ENCODE data around the gene PLAGL2. TPM values are rescaled to one million over a fixed set of nuclear protein-coding genes. Genes with fewer than 3 reads are reported as not detected.
"Not testable (repeated sequence)": the region's sequence is repeated elsewhere in the genome, so short reads cannot be mapped to it uniquely, and the experiment has no call there.

Gene PLAGL2
- total RNA-seq, 4 donors from 2014 or later = 4.2 to 7.2 (median 6.3) TPM

DNA sequence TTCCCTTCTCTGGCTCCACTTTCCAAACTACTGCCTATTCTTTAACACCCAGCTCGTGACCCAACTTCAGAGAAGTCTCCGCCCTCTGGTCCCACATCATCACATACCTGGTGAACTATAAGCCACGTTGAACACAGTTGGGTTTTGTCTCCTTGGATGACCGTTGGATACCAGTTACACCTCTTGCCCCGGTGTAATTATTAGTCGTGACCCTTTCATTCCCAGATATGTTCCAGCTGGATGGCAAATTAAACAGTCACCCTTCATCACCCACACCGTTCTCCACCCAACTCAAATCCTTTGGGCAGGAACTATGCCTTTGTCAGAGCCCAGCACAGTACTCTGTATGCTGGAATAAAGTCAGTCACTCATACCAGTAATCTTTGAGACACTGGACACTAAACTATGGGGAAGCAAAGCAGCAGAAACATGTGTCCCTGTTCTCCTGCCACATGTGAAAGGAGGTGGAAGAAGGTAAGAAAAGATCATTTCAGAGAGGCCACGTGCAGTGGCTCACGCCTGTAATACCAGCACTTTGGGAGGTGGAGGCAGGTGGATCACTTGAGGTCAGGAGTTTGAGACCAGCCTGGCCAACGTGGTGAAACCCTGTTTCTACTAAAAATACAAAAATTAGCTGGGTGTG is 22.5 kb downstream of the PLAGL2 start:
- DNase-seq (ENCODE audit: low spot score in 2 of 2) = no peak
- 77 to 80% methylated on average over 10 of the region's 10 CpGs for WGBS, 2 donors
- Histone ChIP-seq H3K36me3 (peaks cover 0 to 8% (median 0%) of the 10 kb centered on the region in 3 donors), H3K4me1 (peaks cover 0 to 25% (median 13%) of the 10 kb centered on the region in 4 donors), H3K27ac (no peak overlapping the region), H3K9me3 (no peaks in the 10 kb centered on the region), H3K27me3 (no peaks in the 10 kb centered on the region), H3K4me3 (no peak overlapping the region)
- TF ChIP-seq EP300 (IDR thresholded peaks at IDR 0.05) = no peak
- TF ChIP-seq, protein P1, sequence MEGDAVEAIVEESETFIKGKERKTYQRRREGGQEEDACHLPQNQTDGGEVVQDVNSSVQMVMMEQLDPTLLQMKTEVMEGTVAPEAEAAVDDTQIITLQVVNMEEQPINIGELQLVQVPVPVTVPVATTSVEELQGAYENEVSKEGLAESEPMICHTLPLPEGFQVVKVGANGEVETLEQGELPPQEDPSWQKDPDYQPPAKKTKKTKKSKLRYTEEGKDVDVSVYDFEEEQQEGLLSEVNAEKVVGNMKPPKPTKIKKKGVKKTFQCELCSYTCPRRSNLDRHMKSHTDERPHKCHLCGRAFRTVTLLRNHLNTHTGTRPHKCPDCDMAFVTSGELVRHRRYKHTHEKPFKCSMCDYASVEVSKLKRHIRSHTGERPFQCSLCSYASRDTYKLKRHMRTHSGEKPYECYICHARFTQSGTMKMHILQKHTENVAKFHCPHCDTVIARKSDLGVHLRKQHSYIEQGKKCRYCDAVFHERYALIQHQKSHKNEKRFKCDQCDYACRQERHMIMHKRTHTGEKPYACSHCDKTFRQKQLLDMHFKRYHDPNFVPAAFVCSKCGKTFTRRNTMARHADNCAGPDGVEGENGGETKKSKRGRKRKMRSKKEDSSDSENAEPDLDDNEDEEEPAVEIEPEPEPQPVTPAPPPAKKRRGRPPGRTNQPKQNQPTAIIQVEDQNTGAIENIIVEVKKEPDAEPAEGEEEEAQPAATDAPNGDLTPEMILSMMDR (IDR thresholded peaks at IDR 0.05) = no peak
- no peak for TF ChIP-seq POLR2A (IDR thresholded peaks at IDR 0.05)

DNA sequence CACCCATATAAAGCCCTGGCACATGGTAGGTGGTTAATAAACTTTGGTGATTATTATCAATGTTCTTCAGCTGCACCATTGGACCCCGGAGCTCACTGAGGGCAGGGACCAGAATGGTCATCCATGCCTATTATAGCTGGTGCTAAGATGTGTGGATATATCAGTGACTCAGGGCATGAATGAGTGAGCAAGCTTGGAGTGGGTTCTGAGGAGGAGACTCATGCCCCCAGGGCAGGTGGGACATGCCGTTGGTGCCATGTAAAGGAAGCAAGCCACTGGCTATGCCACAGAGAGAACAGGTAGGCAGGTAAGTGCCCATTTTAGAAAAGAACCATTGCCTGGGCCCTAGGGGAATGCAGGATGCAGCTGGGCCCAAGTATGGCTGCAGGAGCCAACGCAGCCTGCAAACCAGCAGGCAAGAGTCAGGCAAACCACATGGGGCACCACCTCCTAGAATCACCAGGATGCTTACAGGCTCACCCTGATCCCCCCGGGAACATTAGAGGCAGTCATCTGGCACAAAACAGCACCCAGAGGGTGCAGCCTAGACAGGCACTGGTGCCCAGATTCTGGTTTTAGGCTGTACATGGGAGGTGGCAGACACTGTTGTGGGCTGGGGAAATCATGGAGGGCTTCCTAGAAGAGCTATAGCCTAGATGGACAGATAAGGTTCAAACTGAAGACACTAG is 23.5 kb downstream of the PLAGL2 start:
- TF ChIP-seq, protein P1 (IDR thresholded peaks at IDR 0.05) = no peak
- TF ChIP-seq EP300 (IDR thresholded peaks at IDR 0.05) (no peak), POLR2A (IDR thresholded peaks at IDR 0.05) (no peak)
- Histone ChIP-seq H3K4me3 (no peak overlapping the region), H3K27ac (no peak overlapping the region), H3K4me1 (peaks cover 0 to 17% (median 7%) of the 10 kb centered on the region in 4 donors), H3K36me3 (peaks cover 0 to 8% (median 0%) of the 10 kb centered on the region in 3 donors), H3K27me3 (no peaks in the 10 kb centered on the region), H3K9me3 (no peaks in the 10 kb centered on the region)
- no peak for DNase-seq (ENCODE audit: low spot score in 2 of 2)
- 90 to 92% methylated on average over 3 to 4 of the region's 4 CpGs for WGBS, 2 donors

DNA sequence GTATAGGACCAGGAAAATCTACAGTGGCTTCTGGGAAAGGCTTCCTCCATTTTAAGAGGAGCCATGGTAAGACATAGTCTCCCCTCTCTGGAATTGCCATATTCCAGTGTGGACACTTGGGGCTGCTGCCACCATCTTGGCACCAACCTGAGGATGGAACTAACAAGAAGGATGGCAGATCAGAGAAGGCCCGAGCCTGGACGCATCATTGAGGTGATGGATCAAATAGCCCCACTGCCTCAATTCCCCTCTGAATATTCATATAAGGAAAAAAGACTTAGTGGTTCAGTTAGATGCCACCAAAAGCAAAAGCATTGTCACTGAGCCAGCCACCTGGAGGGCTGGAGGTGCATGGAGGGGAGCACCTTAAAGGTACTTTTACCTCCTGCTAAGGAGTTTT is 25.9 kb downstream of the PLAGL2 start:
- Histone ChIP-seq H3K4me3 (no peak overlapping the region), H3K27me3 (no peaks in the 10 kb centered on the region), H3K4me1 (peaks cover 0 to 4% (median 0%) of the 10 kb centered on the region in 4 donors), H3K9me3 (no peaks in the 10 kb centered on the region), H3K27ac (no peak overlapping the region), H3K36me3 (peaks cover 0 to 8% (median 0%) of the 10 kb centered on the region in 3 donors)
- 96 to 100% methylated on average over 2 of the region's 2 CpGs for WGBS, 2 donors
- TF ChIP-seq, protein P1 (IDR thresholded peaks at IDR 0.05) = no peak
- TF ChIP-seq POLR2A (IDR thresholded peaks at IDR 0.05) (no peak), EP300 (IDR thresholded peaks at IDR 0.05) (no peak)
- no peak for DNase-seq (ENCODE audit: low spot score in 2 of 2)

DNA sequence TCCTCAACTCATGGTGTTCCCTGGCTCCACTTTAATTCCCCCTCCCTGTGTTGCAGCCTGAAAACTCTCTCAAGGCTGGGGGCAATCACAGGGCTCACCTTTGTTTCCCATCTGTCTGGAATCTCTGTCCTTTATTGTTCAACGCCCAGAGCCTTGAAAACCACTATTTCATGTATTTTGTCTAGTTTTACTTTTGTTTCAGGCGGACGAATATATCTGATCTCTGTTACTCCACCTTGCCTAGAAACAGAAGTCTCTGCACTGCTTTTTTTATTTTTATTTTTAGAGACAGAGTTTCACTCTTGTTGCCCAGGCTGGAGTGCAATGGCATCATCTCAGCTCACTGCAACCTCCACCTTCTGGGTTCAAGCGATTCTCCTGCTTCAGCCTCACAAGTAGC is 27.6 kb downstream of the PLAGL2 start:
- no peak for DNase-seq (ENCODE audit: low spot score in 2 of 2)
- no peaks in the 10 kb centered on the region for H3K27me3 ChIP-seq
- TF ChIP-seq POLR2A (IDR thresholded peaks at IDR 0.05) (no peak), EP300 (IDR thresholded peaks at IDR 0.05) (no peak)
- TF ChIP-seq, protein P1 (IDR thresholded peaks at IDR 0.05) = no peak
- peaks cover 0 to 8% (median 0%) of the 10 kb centered on the region in 3 donors for H3K36me3 ChIP-seq
- no peak overlapping the region for H3K27ac ChIP-seq
- no peak overlapping the region for H3K4me3 ChIP-seq
- H3K9me3 ChIP-seq = no peaks in the 10 kb centered on the region
- no peaks in the 10 kb centered on the region for H3K4me1 ChIP-seq
- 87 to 94% methylated on average over 4 of the region's 4 CpGs for WGBS, 2 donors

DNA sequence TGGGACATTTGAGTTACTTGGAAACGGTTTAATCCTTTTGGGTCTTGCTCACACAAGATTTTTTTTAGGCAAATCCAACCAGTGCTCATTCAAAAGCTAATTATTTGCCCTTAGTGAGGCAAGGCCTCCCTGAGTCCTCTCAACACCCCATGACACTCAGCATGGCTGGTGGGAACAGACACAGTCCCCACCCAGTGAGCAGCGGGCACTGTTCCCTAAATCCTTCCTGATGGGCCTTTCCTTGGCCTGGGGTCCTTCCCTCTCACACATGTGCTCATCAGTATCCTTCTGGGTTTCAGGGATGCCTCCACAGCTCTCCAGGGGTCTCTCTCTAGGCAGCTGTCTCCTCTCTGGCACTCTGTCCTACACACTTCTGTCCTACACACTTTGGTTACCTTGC is 28.0 kb downstream of the PLAGL2 start:
- Histone ChIP-seq H3K27ac (no peak overlapping the region), H3K36me3 (peaks cover 0 to 6% (median 0%) of the 10 kb centered on the region in 3 donors), H3K27me3 (no peaks in the 10 kb centered on the region), H3K9me3 (no peaks in the 10 kb centered on the region), H3K4me3 (no peak overlapping the region), H3K4me1 (no peaks in the 10 kb centered on the region)
- DNase-seq (ENCODE audit: low spot score in 2 of 2) = no peak
- TF ChIP-seq POLR2A (IDR thresholded peaks at IDR 0.05) (no peak), EP300 (IDR thresholded peaks at IDR 0.05) (no peak)
- TF ChIP-seq, protein P1 (IDR thresholded peaks at IDR 0.05) = no peak
- WGBS, 2 donors = 74 to 93% methylated on average over 2 of the region's 2 CpGs

DNA sequence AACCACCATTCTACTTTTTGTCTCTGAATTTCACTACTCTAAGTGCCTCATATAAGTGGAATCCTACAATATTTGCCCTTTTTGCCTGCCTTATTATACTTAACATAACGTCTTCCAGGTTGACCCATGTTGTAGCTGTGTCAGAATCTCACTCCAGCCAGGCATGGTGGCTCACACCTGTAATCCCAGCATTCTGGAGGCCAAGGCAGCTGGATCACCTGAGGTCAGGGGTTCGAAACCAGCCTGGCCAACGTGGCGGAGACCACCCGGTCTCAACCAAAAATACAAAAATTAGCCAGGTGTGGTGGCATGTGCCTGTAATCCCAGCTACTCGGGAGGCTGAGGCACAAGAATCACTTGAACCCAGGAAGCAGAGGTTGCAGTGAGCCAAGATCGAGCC is 29.8 kb downstream of the PLAGL2 start:
- not testable (repeated sequence) for H3K36me3 ChIP-seq; H3K4me3 ChIP-seq; H3K27ac ChIP-seq; DNase-seq (ENCODE audit: low spot score in 2 of 2); H3K4me1 ChIP-seq; H3K27me3 ChIP-seq; H3K9me3 ChIP-seq
- 86 to 91% methylated on average over 7 of the region's 7 CpGs for WGBS, 2 donors

All from tibial nerve (tissue), 4 donors.